ENCODE measurements around the gene CCDC85B. TPM values are rescaled to one million over a fixed set of nuclear protein-coding genes. Genes with fewer than 3 reads are reported as not detected.

The CCDC85B gene
- total and polyA plus RNA-seq, 2 of the 13 experiments (the other 11 are each of a cell fraction or from before 2014, with no cell fraction given), result 8.2 to 19.5 TPM

GRCh38 chr11:65900125-65900898 lies 9.8 kb downstream of the CCDC85B start, which contains the start of gene FOSL1 (continued):
- TF ChIP-seq ARID4A (CRISPR knock-in tag; IDR thresholded peaks at IDR 0.05; ENCODE audit: borderline replicate concordance), result peak; percentile 89
- 0 out of 2 replicates have a peak, but pooled peaks have one; percentile 7 for TF ChIP-seq STAG1 (CRISPR knock-in tag; IDR thresholded peaks at IDR 0.05)
- TF ChIP-seq HNF4G (IDR thresholded peaks at IDR 0.05; ENCODE audit: borderline replicate concordance, low read depth, low read length), result no peak
- TF ChIP-seq HNF4G (CRISPR knock-in tag; IDR thresholded peaks at IDR 0.05; ENCODE audit: borderline replicate concordance, low read depth), result no peak
- peak; percentile 79 for TF ChIP-seq PATZ1 (CRISPR knock-in tag; IDR thresholded peaks at IDR 0.05)
- TF ChIP-seq USF2 (IDR thresholded peaks at IDR 0.05; ENCODE audit: low read depth, low read length), result no peak
- TF ChIP-seq USF2 (CRISPR knock-in tag; IDR thresholded peaks at IDR 0.05; ENCODE audit: borderline replicate concordance), result peak; percentile 96; the same call in 1 of the 2 replicates
- TF ChIP-seq RAD21 (CRISPR knock-in tag; IDR thresholded peaks at IDR 0.05), result peak; percentile 31; the same call in 1 of the 2 replicates
- peak; percentile 20; the same call in 1 of the 2 replicates for TF ChIP-seq ELF1 (CRISPR knock-in tag; IDR thresholded peaks at IDR 0.05)
- no peak for TF ChIP-seq ZSCAN29 (CRISPR knock-in tag; conservative IDR thresholded peaks at IDR 0.05)
- peak; percentile 69 for TF ChIP-seq THAP11 (CRISPR knock-in tag; IDR thresholded peaks at IDR 0.05)
- TF ChIP-seq KMT2B (CRISPR knock-in tag; IDR thresholded peaks at IDR 0.05), result 0 out of 2 replicates have a peak, but pooled peaks have one; percentile 14
- TF ChIP-seq, protein P1, sequence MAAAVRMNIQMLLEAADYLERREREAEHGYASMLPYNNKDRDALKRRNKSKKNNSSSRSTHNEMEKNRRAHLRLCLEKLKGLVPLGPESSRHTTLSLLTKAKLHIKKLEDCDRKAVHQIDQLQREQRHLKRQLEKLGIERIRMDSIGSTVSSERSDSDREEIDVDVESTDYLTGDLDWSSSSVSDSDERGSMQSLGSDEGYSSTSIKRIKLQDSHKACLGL (CRISPR knock-in tag; IDR thresholded peaks at IDR 0.05), result no peak
- TF ChIP-seq ZNF687 (CRISPR knock-in tag; IDR thresholded peaks at IDR 0.05), result peak; percentile 63
- 0 out of 2 replicates have a peak, but pooled peaks have one; percentile 35 for TF ChIP-seq ZNF713 (CRISPR knock-in tag; IDR thresholded peaks at IDR 0.05)

All from HepG2 (cell line).